ENCODE measurements around the gene GMDS. TPM values are rescaled to one million over a fixed set of nuclear protein-coding genes. Genes with fewer than 3 reads are reported as not detected.

GMDS gene
- total and polyA plus RNA-seq, 2 of the 8 experiments (the other 6 are each of a cell fraction or from before 2014, with no cell fraction given) = 16.8 to 50.0 TPM

- 94% methylated on average over 4 of the region's 4 CpGs; no CpG with 5 or more reads in 1 of the 2 experiments for WGBS, 2 experiments (ENCODE audit: extremely low coverage in 1 of 2, insufficient coverage in 1 of 2, insufficient read length in 1 of 2, insufficient replicate concordance in 2 of 2, low coverage in 1 of 2, low lambda C conversion rate in 2 of 2, missing lambda C conversion rate in 1 of 2)
- Histone ChIP-seq H3K4me1 (replicated peaks in 1 of 4; ENCODE audit: control insufficient read depth in 3 of 4, insufficient read depth in 4 of 4, low read length in 3 of 4) (no peaks in the 10 kb centered on the region), H2AK5ac (ENCODE audit: low read depth, low read length) (no peak overlapping the region), H3K23me2 (ENCODE audit: low read depth, low read length) (no peaks in the 10 kb centered on the region), H3K14ac (ENCODE audit: insufficient read length) (no peak overlapping the region), H3K9ac (replicated peaks in 1 of 4; ENCODE audit: extremely low read depth in 1 of 4, low read depth in 3 of 4, low read length in 3 of 4) (no peak overlapping the region), H4K5ac (ENCODE audit: insufficient read length, low read depth, low read length) (no peak overlapping the region), H2BK12ac (ENCODE audit: low read depth, low read length) (no peak overlapping the region), H2BK15ac (ENCODE audit: low read length) (no peak overlapping the region), H3K9me3 (ENCODE audit: insufficient read depth in 2 of 2, low read depth in 1 of 2, low read length in 1 of 2) (no peaks in the 10 kb centered on the region), H4K8ac (ENCODE audit: extremely low read depth, insufficient read depth, low read length) (no peak overlapping the region), H3K27me3 (replicated peaks in 1 of 4; ENCODE audit: control insufficient read depth in 3 of 4, extremely low read depth in 1 of 4, insufficient read depth in 3 of 4, low read length in 3 of 4) (no peaks in the 10 kb centered on the region), H3K4ac (replicated peaks; ENCODE audit: insufficient read length, low read depth, low read length) (no peak overlapping the region), H3K36me3 (ENCODE audit: control insufficient read depth in 2 of 4, insufficient read depth in 4 of 4, low read length in 3 of 4) (no peaks in the 10 kb centered on the region), H3K56ac (replicated peaks; ENCODE audit: insufficient read length, low read depth, low read length) (no peak overlapping the region), H3K4me2 (ENCODE audit: insufficient read depth in 1 of 2, low read depth in 2 of 2, low read length in 2 of 2) (no peak overlapping the region), H2BK120ac (replicated peaks; ENCODE audit: low read depth, low read length) (no peak overlapping the region), H3K4me3 (ENCODE audit: extremely low read depth in 1 of 4, insufficient read depth in 2 of 4, low read depth in 3 of 4, low read length in 4 of 4) (no peak overlapping the region), H4K20me1 (replicated peaks in 1 of 2; ENCODE audit: control insufficient read depth in 1 of 2, insufficient read depth in 2 of 2, low read length in 2 of 2) (no peaks in the 10 kb centered on the region), H2BK20ac (ENCODE audit: low read length) (no peak overlapping the region), H3K23ac (ENCODE audit: insufficient read length) (no peak overlapping the region), H4K91ac (replicated peaks; ENCODE audit: insufficient read length, low read length) (no peak overlapping the region), H3K79me2 (ENCODE audit: control insufficient read depth in 1 of 2, insufficient read depth in 2 of 2, low read length in 2 of 2) (no peaks in the 10 kb centered on the region), H2AFZ (ENCODE audit: low read length) (no peak overlapping the region), H3K27ac (ENCODE audit: low read depth, low read length) (no peak overlapping the region), H2BK5ac (ENCODE audit: low read depth, low read length) (no peak overlapping the region), H3K79me1 (ENCODE audit: low read depth, low read length) (no peaks in the 10 kb centered on the region), H3K18ac (ENCODE audit: extremely low read depth, low read length) (no peak overlapping the region)
- ChIA-PET POLR2A (ENCODE audit: partially characterized antibody) (no interaction called here), CTCF (ENCODE audit: partially characterized antibody) (no interaction called here)
- TF ChIP-seq EGR1 (IDR thresholded peaks at IDR 0.05; ENCODE audit: borderline replicate concordance, low read depth, low read length) = no peak
- no peak for TF ChIP-seq USF2 (IDR thresholded peaks at IDR 0.05; ENCODE audit: low read length)
- TF ChIP-seq EP300 (IDR thresholded peaks at IDR 0.05; ENCODE audit: borderline replicate concordance in 1 of 2, low read depth in 2 of 2, low read length in 2 of 2) = no peak
- TF ChIP-seq SIRT6 (IDR thresholded peaks at IDR 0.05; ENCODE audit: low read length) = no peak
- TF ChIP-seq CHD1 (IDR thresholded peaks at IDR 0.05; ENCODE audit: low read depth, low read length) = no peak
- FAIRE-seq = no peak
- no peak for DNase-seq (ENCODE audit: low read depth in 1 of 2, low spot score in 2 of 2)
Measured at GRCh38 chr6:2085657-2086056, 159.7 kb downstream of the GMDS start.
